ENCODE measurements around the gene SLIT1.
"Not testable (repeated sequence)": the region's sequence is repeated elsewhere in the genome, so short reads cannot be mapped to it uniquely, and the experiment has no call there.

The SLIT1 gene

DNA sequence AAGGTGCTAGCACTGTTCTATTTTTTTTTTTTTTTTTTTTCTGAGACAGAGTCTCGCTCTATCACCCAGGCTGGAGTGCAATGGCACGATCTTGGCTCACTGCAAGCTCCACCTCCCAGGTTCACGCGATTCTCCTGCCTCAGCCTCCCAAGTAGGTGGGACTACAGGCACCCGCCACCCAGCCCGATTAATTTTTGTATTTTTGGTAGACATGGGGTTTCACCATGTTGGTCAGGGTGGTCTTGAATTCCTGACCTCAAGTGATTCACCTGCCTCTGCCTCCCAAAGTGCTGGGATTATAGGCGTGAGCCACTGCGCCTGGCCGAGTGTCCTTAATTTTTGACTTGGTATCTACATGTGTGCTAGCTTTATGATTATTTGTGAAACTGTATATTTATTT is 151.9 kb downstream of the SLIT1 start:
- in situ Hi-C loops (cut with MboI; ENCODE audit: low sequenced_read_pairs): not testable (repeated sequence)

DNA sequence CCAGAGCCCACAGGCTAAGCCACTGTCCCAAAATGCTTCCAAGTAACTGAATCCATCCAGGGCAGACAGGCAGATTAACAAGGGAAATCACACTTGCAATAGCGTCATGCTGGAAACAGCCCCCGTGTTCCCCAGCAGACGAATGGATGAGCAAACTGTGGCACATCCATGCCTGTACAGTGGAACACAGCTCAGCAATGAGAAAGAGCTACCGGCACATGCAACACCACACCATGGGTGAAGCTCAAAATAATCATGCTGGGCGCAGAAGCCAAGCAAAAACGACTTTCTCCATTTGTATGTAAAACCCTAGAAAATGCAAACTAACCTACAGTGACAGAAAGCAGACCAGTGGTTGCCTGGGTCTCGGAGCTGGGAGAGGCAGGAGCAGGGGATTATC is 153.1 kb downstream of the SLIT1 start:
- in situ Hi-C loops (cut with MboI; ENCODE audit: low sequenced_read_pairs): no loop called here

DNA sequence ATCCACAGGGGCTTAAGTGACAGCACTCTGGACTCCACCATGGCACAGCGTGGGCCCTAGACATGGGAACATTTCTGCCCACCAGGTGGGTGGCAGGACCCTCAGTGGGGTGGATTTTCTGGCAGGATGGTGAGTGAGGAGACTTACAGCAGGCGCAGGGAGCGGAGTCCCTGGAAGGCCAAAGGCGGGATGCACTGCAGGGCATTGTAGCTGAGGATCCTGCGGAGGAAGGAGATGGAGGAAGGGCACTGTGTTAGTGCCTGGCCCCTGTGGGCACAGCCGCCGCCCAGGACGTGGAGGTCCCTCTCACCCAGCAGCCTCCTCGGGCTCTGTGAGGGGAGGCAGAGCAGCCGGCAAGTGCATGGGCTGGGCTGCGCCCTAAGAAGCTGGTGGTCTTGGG is 154.3 kb downstream of the SLIT1 start:
- in situ Hi-C loops (cut with MboI; ENCODE audit: low sequenced_read_pairs): no loop called here

DNA sequence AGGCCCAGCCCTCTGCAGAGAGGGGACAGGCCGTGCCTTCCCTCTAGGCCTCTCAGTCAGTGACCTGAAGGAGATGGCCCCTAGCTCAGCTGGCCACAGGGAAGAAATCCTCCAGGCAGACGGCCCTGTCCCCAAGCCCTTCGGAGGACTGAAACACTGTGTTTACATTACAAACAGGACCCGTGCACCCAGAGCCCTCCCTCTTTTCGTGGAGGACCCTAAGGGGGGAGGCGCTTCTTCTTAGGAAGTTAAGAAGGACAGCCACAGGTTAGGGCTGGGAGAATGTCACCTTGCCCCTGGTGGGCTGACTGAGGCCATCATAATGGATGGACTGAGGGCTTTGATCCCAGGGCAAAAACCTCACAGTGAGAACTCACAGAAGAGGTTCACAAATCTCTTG is 154.9 kb downstream of the SLIT1 start:
- in situ Hi-C loops (cut with MboI; ENCODE audit: low sequenced_read_pairs): no loop called here

DNA sequence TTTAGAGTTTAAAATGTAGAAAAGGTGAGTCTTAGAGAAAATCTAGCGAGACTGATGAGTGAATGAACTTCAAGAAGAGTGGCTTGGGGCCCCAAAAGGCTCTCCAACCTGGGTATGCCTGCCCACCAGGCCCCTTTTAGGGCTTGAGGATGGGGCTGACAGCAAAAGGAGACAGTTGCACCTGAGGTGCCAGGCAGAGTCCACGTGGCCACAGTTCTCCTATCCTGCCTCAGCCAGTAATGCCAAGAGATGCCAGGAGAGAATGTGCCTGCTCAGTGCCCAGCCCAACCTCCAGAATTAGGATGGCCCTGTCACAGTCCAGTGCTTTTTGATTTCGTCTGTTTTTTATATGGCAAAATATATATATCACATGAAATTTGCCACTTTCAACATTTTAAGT is 156.5 kb downstream of the SLIT1 start:
- in situ Hi-C loops (cut with MboI; ENCODE audit: low sequenced_read_pairs): no loop called here

DNA sequence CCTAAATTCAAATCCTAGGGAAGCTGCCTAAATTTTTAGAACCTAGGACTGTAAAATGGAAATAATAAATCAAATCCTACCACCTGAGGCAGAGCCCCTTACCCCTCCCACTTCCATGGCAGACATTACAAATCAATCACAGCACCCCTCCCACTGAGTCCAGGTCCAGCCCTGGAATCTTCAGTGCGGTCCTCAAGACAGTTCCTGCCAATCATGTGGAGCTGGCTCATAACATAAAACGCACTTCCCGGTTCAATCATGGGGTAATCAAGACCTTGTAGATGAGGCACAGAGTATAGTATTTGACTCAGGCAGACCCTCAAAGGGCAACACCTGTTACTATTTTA is 157.0 kb downstream of the SLIT1 start:
- in situ Hi-C loops (cut with MboI; ENCODE audit: low sequenced_read_pairs): no loop called here

DNA sequence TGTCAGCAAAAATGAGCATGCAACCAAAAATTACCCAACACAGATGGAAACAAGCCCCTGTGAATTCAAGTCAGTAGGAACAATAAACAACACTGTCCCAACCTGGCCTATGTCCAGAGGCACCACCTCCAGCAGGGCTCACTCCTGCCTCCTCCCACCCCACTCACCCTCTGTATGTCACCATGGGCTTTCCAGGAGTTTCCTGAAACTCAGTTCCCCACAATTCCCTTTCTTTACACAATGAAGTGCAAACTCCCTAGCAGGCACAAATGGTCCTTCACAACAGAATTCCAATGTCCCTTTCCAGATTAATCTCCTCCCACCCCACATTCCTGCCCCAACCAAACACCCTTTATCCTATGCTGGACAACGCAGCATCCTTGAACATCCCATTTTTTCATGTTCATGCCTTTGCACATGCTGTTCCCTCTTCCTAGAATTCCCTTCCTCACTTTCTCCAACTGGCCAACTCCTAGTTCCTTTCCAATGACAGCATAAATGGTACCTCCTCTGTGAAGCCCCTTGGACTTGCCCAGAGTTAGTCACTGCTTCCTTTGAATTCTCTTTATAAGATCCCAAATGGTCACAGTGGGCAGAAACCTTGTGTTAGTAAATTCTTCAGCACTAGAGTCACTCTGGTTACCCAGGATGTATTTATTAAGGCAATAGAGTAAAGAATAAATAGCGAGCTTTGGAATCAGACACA is 157.5 kb downstream of the SLIT1 start:
- in situ Hi-C loops (cut with MboI; ENCODE audit: low sequenced_read_pairs): no loop called here

DNA sequence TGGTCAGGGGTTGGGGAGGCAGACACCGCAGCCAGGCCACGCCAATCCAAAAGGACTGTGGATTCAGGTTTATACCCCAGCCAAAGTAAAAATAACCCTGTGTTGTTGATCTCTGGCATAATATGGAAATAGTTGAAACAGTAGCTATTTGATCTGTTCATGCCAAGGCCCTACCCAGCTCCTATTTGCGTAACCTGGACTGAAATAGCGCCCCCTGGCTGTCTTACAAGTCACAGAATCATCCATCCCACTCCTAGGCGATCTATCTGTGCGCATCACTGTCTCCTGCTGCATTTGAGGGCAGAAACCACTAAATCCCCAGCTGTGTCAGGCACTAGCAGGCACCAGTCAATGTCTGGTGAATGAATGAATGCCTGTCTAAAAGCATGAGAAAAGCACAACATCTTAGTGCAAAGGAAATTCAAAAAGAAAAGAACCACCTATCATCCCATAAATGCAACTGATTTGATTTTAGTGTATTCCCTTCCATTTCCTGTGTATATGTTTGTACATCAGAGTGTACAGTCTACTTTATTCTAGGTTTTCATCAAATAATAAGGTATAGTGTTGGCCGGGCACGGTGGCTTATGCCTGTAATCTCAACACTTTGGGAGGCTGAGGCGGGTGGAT is 160.0 kb downstream of the SLIT1 start:
- in situ Hi-C loops (cut with MboI; ENCODE audit: low sequenced_read_pairs): no loop called here

DNA sequence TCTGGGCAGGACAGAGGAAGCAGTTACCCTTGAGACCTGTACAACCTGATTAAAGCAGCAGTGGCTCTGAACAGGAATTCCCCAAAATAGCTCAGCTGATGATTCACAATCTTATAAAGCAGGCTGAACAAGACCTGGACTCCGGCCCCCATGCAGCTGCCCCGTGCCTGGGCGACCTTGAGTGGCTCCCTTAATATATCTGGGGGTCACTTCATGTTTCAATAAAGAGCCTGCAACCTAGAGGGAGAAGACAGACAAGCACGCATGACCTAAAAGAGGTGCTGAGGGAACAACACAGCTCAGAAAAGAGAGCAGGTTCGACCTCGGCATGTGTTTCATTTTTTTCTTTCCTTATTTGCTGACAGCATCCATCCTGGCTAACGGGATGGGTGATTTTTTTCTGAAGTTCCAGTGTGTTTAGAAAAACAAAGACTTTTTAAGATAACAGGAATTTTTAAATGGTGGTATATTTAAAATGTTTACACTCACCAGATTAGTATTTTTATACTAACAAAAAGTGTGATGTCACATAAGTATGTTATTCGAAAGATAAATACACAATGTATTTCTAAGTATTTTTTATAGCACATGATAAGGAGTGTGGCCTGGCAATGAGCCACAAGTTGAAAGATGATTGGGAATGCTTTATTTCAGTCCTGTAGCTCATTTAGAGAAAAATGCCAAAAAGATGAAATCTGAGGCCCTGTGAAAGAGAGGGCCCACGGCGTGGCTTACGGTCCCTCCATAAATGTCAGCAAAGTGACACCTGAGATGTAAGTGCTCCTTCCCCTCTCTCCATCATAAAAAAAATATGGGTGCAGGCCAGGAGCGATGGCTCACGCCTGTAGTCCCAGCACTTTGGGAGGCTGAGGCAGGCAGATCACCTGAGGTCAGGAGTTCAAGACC is 161.3 kb downstream of the SLIT1 start:
- in situ Hi-C loops (cut with MboI; ENCODE audit: low sequenced_read_pairs): no loop called here

DNA sequence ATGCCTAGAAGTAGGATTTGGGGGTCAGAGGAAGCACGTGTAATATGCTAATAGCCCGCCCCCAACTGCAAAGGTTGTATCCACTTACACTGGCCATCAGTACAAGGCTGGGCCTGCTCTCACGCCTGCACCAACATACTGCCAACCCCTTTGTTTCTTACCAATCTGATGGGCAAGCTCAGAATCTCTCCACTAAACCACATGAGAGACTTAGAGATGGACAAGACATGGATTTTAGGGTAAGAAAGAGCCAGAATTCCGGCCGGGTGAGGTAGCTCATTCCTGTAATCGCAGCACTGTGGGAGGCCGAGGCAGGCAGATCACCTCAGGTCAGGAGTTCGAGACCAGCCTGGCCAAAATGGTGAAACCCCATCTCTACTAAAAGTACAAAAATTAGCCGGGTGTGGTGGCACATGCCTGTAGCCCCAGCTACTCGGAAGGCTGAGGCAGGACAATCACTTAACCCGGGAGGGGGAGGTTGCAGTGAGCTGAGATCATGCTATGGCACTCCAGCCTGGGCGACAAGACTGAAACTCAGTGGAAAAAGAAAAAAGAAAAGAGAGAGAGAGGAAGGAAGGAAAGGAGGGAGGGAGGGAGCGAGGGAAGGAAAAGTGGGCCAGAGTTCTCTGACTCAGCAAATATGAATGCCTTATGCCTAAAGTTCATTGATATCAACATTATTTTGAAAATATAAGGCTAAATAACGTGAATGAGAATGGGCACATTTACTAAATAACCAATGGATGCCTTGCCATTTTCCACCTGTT is 162.2 kb downstream of the SLIT1 start:
- in situ Hi-C loops (cut with MboI; ENCODE audit: low sequenced_read_pairs): no loop called here

DNA sequence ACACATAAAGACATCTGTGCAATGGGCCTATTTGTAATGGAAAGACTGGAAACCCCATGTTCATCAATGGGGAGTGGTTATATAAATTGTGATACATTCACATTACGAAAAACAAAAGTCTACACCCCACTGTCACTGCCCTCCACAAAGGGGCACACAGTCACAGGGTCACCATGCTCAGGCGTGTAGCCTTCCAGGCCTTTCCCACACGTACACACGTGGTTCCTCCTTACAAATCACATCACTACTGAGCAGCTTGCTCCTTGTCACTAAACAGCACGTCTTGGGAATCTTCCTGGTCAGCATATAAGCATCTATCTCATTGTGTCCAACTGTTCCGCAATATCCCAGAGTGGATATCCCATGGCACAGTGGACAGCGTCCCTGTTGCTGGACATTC is 163.1 kb downstream of the SLIT1 start:
- in situ Hi-C loops (cut with MboI; ENCODE audit: low sequenced_read_pairs): no loop called here

DNA sequence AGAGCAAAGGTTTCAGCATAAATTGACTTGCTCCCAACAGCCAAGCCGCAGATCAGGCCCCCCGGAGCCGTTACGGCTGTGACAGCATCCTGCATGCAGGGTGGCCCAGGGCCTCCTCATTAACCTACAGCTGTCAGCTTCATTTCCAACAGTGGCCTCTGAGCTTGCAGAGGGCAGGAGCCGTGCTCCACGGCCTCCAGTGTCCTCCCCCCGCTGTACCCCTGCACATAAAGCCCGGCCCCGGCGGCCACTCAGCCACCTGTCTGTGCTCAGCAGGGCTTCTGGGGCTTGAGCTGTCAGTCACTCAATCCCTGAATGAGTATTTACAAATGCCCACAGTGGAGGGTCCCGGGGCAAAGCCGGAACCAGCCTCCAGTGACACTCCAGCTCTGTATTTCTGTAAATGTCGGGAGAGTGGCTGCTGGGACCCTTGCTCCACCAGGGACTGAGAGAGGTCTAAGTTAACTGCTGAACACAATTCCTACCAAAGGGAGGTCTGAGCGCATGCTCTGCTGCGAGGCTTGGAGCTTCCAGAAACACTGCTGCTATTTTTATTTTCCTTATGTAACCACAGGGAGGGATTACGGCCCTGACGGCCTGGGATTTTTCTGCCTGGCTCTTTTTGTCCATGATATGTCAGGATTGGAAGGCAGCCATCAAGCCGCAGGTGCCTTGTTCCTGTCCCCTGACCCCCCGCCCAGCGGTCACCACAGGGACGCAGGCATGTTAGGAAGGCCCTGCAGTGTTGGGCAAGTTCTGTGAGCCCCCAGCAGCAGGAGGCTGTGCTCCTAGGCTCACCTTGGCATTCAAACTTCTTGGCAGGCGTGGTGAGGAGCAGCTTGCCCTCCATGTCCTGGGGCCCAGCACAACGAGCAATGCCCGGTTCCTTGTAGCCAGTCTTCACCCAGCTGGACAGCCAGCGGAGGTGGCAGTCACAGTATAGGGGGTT is 165.0 kb downstream of the SLIT1 start:
- in situ Hi-C loops (cut with MboI; ENCODE audit: low sequenced_read_pairs): no loop called here

DNA sequence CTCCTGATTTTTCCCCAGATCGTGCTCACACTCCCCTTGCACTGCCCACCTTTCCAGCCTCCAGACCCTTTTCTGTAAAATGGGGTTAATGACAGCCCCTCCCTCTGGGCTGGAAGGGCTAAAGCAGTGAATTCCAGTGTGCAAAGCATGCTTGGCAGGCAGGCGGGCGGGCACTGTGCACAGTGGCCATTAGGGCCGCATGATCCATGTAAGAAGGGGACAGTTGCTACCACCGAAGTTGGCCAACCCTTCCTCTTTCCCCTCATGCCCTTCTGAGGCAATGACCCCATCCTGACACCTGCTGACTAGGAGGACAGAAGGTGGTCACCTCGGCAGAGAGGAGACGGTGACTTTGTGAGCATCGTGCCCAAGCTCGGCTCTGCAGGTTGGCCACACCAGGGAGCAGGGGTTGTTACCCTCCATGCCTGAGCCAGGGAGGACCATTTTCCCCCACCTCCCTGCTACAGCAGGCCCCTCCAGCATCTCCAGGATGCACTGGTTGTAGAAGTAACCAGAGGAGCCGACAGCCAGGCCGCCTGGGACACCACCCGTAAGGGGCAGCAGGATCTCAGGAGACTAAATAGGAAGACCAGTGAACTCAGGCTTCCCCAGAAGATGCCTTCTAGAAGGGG is 166.4 kb downstream of the SLIT1 start:
- in situ Hi-C loops (cut with MboI; ENCODE audit: low sequenced_read_pairs): no loop called here

DNA sequence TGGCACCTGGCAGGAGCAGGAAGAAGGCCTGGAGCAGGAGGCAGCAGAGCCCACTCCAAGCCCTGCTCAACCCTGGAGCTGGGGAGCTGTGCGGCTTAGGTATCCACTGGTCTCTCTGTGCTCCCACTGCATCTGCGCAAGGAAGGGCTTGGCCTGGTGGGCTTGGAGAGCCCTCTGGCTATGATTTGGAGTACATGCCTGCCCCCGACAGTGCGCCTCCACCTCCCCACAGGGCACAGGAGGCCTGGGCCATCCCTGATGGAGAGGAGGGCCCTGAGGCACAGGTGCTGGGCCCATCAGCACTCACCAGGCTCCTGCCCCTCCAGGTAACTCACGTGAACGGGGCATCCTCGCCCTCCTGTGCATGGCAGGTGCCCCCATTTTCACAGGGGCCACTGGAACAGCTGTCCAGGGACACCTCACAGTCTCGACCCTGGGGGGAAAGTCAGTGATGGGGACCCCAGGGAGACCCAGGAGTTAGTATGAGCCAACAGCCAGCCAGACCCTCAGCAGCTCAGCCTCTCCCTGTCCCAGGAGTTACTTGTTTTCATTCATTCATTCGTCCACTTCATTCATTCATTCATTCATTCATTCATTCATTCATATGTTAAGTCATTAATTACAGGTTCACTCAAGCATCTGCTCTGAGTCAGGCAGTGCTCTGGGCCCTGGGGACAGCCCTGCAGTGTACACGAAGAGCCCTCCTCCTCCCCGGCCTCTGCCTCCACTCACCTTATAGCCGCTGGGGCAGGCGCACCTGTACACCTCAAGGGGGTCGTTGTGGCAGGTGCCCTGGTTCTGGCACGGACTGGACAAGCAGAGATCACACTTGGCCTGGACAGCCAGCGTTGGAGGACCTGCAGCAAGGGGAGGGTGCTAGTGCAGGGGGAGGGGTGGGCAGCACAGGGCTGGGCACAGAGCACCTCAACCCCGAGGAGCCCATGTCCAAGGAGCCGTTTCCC is 167.2 kb downstream of the SLIT1 start:
- in situ Hi-C loops (cut with MboI; ENCODE audit: low sequenced_read_pairs): no loop called here

DNA sequence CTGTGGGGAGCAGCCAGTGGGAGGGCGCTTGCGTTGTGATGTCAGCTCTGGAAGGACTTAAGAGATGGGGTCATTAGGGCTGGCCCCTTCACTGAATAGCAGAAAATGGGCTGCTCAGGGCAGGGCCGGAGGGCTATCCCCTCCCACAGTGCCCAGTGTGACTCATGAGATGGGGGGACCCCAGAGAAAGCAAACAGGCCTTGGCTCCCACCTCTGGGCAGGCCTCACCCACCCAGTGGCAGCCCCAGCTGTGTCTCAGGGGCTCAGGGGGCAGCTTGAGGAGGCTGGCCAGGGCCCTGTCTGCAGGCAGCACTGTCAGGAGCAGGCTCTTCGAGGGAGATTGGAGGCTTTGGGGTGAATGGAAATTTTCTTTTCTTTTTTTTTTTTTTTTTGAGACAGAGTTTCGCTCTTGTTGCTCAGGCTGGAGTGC is 168.3 kb downstream of the SLIT1 start:
- in situ Hi-C loops (cut with MboI; ENCODE audit: low sequenced_read_pairs): no loop called here

DNA sequence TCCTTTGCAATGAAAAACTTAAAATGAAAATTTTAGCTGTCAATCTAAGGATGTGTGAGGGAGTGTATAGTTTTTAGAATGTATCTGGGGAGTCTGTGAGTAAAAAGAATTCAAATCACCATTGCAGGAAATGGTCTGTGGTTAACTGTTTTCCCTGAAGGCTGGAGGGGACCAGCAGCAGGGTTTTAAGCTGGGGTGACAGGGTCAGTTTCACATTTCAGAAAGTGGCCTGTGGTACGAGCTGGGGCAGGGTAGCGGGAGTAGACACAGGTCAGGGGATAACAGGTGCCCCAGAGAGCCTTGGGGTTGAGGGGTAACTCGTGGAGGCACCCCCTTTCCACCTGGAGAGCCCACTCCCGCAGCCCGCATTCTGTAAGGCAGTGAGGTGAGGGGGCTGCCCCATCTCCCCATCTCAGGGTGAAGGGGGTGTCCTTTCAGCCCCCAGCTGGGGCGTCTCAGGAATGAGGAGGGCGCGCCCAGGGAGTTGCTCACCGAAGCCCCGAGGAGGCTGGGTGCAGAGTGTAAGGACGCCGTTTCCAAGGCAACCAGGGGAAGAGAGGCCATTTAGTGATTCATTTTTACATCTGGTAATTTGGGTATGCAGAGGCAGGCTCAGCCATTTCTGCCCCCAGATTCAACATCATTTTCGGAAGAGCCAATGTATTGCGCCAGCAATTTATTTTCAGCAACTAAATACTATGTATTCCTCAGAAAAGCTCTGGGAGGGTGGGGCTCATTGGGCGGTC is 168.9 kb downstream of the SLIT1 start:
- in situ Hi-C loops (cut with MboI; ENCODE audit: low sequenced_read_pairs): no loop called here

DNA sequence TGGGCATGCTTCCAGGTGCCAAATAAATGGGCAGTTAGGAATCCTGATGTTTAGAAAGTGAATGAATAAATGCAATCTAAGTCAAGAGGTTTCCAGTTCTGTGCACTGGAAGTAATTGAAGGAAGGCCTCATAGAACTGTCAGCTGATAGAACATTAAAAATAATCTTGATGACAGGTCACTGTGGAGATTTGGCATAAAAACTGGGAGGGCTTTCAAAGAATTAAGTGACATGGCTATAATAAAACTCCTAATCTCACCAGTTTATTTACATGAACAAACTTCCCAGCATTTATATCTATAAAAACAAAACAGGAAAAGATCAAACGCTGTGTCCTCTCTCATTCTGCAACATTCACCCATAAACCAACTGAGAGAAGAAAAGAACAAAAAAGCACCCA is 170.5 kb downstream of the SLIT1 start:
- in situ Hi-C loops (cut with MboI; ENCODE audit: low sequenced_read_pairs): no loop called here

DNA sequence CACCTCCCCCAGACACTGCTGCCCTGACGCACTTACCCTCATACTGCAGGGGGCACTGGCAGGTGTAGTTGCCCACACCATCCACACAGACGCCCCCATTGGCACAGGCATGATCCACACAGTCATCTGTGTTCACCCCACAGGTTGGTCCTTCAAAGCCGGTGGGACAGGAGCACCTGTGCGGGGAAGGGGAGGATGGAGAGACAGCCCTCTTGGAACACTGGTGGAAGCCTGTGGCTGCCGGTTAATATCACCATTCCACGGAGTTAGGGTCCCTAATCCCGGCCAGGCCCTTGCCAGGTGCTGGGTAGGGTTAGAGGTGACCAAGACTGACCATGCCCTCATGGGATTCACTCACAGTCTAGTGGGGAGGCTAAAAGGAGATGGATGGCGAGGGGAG is 171.8 kb downstream of the SLIT1 start:
- in situ Hi-C loops (cut with MboI; ENCODE audit: low sequenced_read_pairs): no loop called here
